CMK (cell line): ENCODE data around the gene TMEM212.
"Not testable (repeated sequence)": the region's sequence is repeated elsewhere in the genome, so short reads cannot be mapped to it uniquely, and the experiment has no call there.

Source experiments
- DNase-seq: peaks from one replicate; pipeline ENCODE4 v3.0.0-alpha.2; 2010; ENCODE audit warnings: low read depth

TMEM212 gene

DNA sequence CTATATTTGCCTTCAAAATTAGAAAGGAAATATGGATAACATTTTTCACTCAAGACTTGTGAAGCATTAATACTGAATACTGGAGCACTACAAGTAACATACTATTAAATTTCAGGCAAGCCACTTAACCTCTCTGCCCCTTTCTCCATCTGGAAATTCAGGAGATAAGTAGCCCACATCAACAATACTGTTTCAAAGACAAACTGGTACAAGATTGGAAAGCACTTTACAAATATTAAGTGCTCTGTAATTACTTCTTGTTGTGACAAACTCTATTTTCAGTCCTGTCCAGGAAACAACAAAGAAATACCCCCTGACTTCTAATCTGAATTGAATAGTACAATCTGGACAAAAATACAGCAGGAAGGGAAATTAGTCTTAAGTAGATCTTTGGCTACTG lies 49.3 kb downstream of the TMEM212 start:
- no peak for DNase-seq

DNA sequence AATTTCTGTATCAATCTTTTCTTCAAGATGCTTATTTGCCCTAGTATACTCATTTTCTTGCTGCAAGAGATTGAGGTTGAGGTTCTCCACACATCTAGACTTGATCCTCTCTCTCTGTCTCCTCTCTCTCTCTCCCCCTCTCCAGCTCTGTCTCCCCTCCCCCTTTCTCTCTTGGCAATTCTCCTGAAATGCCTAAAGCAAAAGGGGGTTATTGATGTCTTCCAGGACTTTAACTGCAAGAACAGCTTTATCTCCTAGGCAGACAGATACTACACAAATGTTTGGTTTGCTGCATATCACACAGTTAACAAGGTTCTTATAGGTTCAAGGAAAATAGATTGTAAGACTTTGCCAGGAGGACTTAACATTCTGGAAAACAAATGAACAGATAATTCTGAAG lies 52.1 kb downstream of the TMEM212 start:
- no peak for DNase-seq

DNA sequence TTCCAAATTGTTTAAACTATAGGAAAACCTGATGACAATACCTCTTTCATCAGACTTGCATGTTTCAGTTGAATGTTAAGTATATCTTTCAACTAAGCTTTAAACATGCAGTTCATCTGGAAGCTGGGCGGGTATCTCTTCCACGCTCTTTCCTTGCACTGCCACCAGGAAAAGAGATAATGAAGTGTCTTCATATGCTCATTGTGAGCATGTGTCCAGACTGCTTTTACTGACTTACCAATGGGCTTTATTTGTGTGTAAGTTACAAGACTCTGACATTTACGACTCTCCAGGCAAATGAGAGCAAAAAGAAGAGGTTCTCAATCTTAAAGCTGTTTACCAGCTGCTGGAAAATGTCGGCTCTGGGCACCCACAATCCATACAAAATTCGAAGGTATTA lies 52.8 kb downstream of the TMEM212 start:
- no peak for DNase-seq

DNA sequence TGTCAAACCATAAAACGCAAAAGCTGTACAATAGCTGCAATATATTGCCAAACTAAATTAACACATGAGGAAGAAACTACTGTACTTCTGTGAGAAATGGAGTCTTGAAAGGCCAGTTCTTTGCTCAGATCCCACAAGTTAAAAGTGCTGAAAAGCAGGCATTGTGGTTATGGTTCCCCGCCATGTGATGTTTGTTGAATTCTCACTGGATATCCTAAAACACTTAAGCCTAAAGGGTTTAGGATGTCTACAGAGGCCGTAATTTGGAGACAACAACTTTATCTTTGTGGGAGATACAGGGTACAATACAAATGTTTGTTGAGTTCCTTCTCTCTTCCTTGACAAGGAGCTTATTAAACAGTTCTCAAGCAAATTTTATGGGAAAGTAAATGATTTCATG lies 53.2 kb downstream of the TMEM212 start:
- DNase-seq, result no peak

DNA sequence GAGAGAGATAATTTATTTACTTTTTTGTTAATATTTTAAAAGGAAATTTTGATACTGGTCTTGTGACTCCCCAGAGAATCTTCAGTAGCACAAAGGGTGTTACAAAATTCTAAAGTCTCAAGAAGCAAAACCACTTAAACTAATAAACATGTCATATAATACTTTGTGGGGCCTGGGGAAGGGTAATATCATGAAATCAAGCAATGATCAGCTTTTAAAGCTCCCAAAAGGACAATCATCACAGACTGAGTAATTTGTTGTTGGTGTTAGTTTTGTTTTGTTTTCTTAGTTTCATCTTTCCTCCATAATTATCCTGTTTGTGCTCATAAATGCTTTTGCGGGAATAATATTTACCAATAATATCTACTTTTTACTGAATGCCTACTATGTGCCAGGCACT lies 55.0 kb downstream of the TMEM212 start:
- DNase-seq, result no peak

DNA sequence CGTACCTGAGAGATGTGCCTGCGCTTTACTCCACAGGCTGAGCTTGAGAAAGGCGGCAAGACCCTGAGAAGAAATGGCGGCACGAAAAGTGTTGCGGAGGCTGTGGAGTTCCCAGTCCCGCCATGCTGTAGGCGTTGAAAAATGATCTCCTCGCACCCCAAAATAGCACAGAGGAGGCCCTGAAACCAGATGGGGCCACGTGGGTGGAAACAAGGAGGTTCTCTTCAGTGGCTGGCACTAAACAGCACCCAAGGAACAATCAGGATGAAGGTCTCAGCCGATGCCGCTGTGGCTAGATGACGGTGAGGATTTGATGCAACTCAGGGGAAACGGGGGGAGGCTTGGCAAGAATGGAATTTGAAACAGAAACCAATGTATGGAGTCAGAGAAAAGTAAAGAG lies 57.3 kb downstream of the TMEM212 start:
- no peak for DNase-seq

DNA sequence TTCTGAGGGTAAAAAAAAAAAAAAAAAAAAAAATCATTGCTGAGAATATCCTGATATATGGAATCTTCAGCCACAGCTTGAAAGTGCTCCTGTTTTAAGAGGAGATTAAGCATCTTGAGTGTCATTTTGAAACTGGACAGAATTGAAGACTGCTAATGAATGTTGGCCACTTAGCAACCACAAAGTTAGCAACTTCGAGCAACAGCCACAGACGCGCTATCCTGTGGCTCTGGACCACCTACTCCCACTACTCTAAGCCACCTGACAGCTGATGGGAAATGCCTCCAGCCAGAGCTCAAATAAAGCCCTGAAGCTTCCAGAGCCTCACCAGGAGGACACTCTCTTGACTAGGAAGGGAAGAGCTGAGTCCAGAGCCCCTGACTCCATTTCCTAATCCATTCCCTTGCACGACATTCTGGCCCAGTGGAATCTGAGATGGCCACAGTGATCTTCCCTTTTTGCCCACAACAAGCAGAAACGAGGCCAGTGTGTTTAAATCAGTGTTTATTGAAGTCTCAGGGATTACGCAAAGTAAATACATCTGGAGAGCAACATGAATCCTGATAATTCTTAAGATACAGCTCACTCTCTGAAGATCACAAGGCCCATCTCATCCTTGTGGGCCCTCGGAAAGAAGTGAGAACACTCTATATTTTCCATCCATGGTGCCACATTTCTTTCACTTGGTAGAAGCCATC lies 58.6 kb downstream of the TMEM212 start:
- no peak for DNase-seq

DNA sequence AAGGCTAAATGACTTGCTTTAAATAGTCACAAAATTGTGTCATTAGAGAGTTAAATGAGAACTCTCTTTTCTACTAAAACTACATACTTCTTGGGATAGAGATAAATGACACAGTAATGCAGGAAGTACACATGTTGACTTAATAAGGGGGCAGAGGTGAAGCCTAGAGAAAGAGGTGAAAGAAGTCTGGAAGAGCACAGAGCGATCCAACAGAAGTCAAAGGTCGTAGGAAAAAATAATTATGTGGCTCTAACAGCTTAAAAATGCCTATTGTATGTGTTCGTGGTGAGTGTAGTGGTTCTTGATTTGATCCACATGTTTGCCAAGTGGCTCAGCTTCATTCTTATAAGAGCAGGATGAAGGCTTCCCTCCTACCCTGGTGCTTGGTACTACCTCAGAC lies 61.7 kb downstream of the TMEM212 start:
- DNase-seq, result no peak

DNA sequence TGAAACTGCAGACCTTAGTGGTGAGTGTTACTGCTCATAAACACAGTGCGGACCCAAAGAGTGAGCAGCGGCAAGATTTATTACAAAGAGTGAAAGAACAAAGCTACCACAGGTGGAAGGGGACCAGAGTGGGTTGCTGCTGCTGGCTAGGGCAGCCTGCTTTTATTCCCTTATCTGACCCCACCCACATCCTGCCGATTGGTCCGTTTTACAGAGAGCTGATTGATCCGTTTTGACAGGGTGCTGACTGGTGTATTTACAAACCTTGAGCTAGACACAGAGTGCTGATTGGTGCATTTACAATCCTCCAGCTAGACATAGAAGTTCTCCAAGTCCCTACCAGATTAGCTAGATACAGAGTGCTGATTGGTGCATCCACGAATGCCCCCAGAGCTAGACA lies 63.4 kb downstream of the TMEM212 start:
- DNase-seq, result not testable (repeated sequence)

DNA sequence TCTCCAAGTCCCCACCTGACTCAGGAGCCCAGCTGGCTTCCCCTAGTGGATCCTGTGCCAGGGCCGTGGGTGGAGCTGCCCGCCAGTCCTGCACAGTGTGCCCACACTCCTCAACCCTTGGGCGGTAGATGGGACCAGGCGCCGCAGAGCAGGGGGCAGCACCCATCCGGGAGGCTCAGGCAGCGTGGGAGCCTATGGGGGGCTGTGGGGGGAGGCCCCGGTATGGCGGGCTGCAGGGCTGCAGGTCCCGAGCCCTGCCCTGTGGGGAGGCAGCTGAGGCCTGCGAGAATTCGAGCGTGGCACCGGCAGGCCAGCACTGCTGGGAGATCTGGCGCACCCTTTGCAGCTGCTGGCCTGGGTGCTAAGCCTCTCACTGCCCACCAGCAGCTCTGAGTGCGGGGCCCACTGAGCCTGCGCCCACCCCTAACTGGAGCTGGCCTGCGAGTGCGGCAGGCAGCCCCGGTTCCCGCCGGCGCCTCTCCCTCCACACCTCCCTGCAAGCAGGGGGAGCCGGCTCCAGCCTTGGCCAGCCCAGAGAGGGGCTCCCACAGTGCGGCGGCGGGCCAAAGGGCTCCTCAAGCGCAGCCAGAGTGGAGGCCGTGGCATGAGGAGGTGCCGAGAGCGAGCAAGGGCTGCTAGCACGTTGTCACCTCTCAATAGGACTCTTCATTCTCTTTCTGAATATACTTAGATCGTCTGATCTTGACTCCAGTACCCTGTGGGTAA lies 64.0 kb downstream of the TMEM212 start:
- no peak for DNase-seq

DNA sequence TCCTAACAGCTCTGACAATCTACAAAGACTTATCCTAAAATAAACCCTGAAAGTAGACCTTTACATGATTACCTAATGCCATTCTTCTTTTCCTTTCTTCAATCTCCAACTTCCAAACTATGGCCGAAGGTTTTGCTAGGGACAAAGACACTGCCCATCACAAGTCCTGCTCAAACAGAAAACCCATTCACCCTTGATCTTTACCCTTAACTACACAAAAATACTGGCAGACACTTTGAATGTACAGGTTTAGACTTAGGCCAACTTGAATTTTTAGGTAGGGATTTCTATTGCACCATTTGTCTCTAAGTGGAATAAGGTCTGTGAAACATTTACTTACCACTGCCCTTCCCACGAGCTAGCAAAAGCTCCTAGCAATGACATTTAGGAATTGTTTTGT lies 64.6 kb downstream of the TMEM212 start:
- DNase-seq, result no peak

DNA sequence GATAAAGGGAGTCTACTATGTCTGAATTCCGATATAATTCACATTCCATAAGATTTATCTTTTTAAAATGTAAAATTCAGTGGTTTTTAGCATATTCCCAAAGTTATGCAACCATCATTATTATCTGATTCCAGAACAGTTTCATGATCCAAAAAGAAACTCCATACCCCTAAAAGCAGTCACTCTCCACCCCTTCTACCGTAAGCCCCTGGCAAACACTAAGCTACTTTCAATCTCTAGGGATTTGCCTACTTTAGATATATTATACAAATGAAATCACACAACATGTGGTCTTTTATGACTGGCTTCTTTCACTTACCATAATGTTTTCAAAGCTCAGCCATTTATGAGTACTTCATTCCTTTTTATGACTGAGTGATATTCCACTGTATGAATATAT lies 65.6 kb downstream of the TMEM212 start:
- no peak for DNase-seq
